GM06990 (cell line): Measurements from ENCODE around the gene RUNX3.

ENCODE experiments used
- DNase-seq: peaks from one replicate; pipeline ENCODE4 v3.0.0-alpha.2; 2011; ENCODE audit not compliant: insufficient read length; ENCODE audit errors: extremely low read depth
- H3K27me3 ChIP-seq: replicated peaks from 2 replicates; pipeline ENCODE4 v1.6.0; 2011; ENCODE audit warnings: low read length; ENCODE audit not compliant: control insufficient read depth, insufficient read depth
- H3K36me3 ChIP-seq: 2 replicates; pipeline ENCODE4 v1.5.1; 2011; ENCODE audit warnings: low read length; ENCODE audit not compliant: control insufficient read depth, insufficient read depth
- H3K4me3 ChIP-seq: replicated peaks from 2 replicates; pipeline ENCODE4 v1.5.1; 2011; ENCODE audit warnings: low read depth, mild to moderate bottlenecking, control low read depth, low read length
- CTCF ChIP-seq: IDR thresholded peaks from 2 replicates; pipeline ENCODE4 v1.5.1; 2011; ENCODE audit warnings: low read length, control low read depth, mild to moderate bottlenecking, inconsistent platforms; ENCODE audit not compliant: insufficient read depth, poor library complexity, severe bottlenecking

RUNX3 gene

GRCh38 chr1:24905355-24905978 is 24.6 kb downstream of the RUNX3 start:
- H3K36me3 ChIP-seq, result peaks cover 69% of the 10 kb centered on the region
- H3K27me3 ChIP-seq, result no peaks in the 10 kb centered on the region
- no peak for TF ChIP-seq CTCF
- no peak overlapping the region for H3K4me3 ChIP-seq
- DNase-seq, result no peak

GRCh38 chr1:24904731-24905354 is 25.2 kb downstream of the RUNX3 start:
- TF ChIP-seq CTCF, result no peak
- H3K36me3 ChIP-seq, result peaks cover 66% of the 10 kb centered on the region
- no peak for DNase-seq

GRCh38 chr1:24903955-24904730 is 25.9 kb downstream of the RUNX3 start:
- no peak for DNase-seq
- H3K4me3 ChIP-seq, result no peak overlapping the region
- no peaks in the 10 kb centered on the region for H3K27me3 ChIP-seq
- no peak for TF ChIP-seq CTCF
- H3K36me3 ChIP-seq, result peaks cover 60% of the 10 kb centered on the region

More at GRCh38 chr1:24904731-24905354, 25.2 kb downstream of the RUNX3 start:
- no peaks in the 10 kb centered on the region for H3K27me3 ChIP-seq
- H3K4me3 ChIP-seq, result no peak overlapping the region

GRCh38 chr1:24903560-24903954 is 26.5 kb downstream of the RUNX3 start:
- DNase-seq, result no peak
- peaks cover 57% of the 10 kb centered on the region for H3K36me3 ChIP-seq
- no peak overlapping the region for H3K4me3 ChIP-seq
- no peak for TF ChIP-seq CTCF
- H3K27me3 ChIP-seq, result no peaks in the 10 kb centered on the region

GRCh38 chr1:24903011-24903461 is 27.0 kb downstream of the RUNX3 start:
- TF ChIP-seq CTCF, result no peak
- Histone ChIP-seq H3K36me3 (peaks cover 53% of the 10 kb centered on the region), H3K27me3 (no peaks in the 10 kb centered on the region), H3K4me3 (no peak overlapping the region)
- DNase-seq, result no peak
